ENCODE measurements around the gene NAALADL2. TPM values are rescaled to one million over a fixed set of nuclear protein-coding genes. Genes with fewer than 3 reads are reported as not detected.

Gene NAALADL2
- total RNA-seq, 1 donor from 2014 or later = 1.6 TPM

DNA sequence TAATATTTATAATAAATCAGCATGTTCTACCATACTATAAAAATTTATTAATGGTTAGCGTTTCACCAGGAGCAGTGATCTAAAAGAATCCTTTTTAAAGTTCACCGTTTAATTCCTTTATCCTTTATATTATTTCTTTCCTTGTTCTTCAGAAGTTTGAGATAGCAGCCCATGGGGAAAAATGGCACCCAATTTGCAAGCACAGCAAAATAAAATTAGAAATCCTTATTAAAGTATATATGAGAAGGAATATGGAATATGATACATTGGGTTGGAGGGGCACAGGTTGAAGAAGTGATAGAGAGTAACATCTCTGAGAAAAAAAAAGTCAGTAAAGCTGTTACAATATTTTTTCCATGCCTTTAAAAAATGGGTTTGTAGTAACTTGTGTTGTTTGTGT lies 892.0 kb downstream of the NAALADL2 start:
- Mint-ChIP-seq H3K36me3 (ENCODE audit: unreplicated experiment) (no peaks in the 10 kb centered on the region), H3K4me1 (ENCODE audit: low read depth, unreplicated experiment) (no peaks in the 10 kb centered on the region)
- TF ChIP-seq, protein P1, sequence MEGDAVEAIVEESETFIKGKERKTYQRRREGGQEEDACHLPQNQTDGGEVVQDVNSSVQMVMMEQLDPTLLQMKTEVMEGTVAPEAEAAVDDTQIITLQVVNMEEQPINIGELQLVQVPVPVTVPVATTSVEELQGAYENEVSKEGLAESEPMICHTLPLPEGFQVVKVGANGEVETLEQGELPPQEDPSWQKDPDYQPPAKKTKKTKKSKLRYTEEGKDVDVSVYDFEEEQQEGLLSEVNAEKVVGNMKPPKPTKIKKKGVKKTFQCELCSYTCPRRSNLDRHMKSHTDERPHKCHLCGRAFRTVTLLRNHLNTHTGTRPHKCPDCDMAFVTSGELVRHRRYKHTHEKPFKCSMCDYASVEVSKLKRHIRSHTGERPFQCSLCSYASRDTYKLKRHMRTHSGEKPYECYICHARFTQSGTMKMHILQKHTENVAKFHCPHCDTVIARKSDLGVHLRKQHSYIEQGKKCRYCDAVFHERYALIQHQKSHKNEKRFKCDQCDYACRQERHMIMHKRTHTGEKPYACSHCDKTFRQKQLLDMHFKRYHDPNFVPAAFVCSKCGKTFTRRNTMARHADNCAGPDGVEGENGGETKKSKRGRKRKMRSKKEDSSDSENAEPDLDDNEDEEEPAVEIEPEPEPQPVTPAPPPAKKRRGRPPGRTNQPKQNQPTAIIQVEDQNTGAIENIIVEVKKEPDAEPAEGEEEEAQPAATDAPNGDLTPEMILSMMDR (IDR thresholded peaks at IDR 0.05; ENCODE audit: partially characterized antibody, unreplicated experiment) = no peak

DNA sequence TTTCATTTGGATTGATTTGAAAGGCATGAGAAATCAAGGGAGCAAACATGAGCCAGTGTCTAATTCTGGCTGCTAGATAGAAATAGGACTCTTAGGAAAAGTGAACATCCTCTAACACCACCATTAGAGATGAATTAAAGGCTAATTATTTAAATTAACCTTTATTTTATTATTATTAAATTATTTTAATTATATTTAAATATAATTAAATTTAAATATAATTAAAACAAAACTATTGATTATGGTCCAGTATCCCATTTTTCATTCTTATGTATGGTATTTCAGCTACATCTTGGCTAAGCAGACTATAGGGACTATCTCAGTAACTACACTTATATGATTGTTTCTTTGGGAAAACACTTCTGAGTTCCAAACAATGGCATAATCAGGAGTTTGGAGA lies 904.8 kb downstream of the NAALADL2 start:
- H3K4me1 Mint-ChIP-seq (ENCODE audit: low read depth, unreplicated experiment) = no peaks in the 10 kb centered on the region
- no peaks in the 10 kb centered on the region for H3K36me3 Mint-ChIP-seq (ENCODE audit: unreplicated experiment)
- H3K27me3 Mint-ChIP-seq (ENCODE audit: unreplicated experiment) = no peaks in the 10 kb centered on the region
- no peak overlapping the region for H3K4me3 Mint-ChIP-seq (ENCODE audit: unreplicated experiment)
- no peak overlapping the region for H3K27ac Mint-ChIP-seq (ENCODE audit: unreplicated experiment)
- no peak for DNase-seq
- TF ChIP-seq, protein P1 (IDR thresholded peaks at IDR 0.05; ENCODE audit: partially characterized antibody, unreplicated experiment) = no peak
- no peaks in the 10 kb centered on the region for H3K9me3 Mint-ChIP-seq (ENCODE audit: unreplicated experiment)

More for the DNA sequence above, 892.0 kb downstream of the NAALADL2 start:
- DNase-seq = no peak
- H3K27me3 Mint-ChIP-seq (ENCODE audit: unreplicated experiment) = peaks cover 2% of the 10 kb centered on the region
- no peak overlapping the region for H3K27ac Mint-ChIP-seq (ENCODE audit: unreplicated experiment)
- H3K4me3 Mint-ChIP-seq (ENCODE audit: unreplicated experiment) = no peak overlapping the region
- H3K9me3 Mint-ChIP-seq (ENCODE audit: unreplicated experiment) = no peaks in the 10 kb centered on the region

DNA sequence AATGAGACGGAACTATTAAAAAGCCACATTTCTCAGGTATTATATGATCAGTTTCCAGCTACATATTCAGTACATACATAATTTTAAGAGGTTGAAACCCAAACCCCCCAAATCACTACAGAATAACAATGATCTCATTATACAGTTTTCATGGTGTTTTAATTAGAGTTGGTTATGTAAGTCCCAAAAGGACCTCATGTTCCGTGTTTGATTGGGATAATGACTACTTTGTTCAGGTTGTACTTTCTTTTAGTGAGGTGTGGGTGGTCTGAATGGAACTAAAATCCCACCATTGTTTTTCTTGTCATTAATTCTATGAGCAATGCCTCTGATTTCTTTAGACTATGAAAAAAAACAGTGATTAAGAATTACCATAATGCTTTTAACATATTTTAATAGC lies 905.6 kb downstream of the NAALADL2 start:
- Mint-ChIP-seq H3K36me3 (ENCODE audit: unreplicated experiment) (no peaks in the 10 kb centered on the region), H3K4me3 (ENCODE audit: unreplicated experiment) (no peak overlapping the region), H3K27ac (ENCODE audit: unreplicated experiment) (no peak overlapping the region), H3K4me1 (ENCODE audit: low read depth, unreplicated experiment) (no peaks in the 10 kb centered on the region), H3K27me3 (ENCODE audit: unreplicated experiment) (no peaks in the 10 kb centered on the region), H3K9me3 (ENCODE audit: unreplicated experiment) (no peaks in the 10 kb centered on the region)
- TF ChIP-seq, protein P1 (IDR thresholded peaks at IDR 0.05; ENCODE audit: partially characterized antibody, unreplicated experiment) = no peak
- DNase-seq = no peak

DNA sequence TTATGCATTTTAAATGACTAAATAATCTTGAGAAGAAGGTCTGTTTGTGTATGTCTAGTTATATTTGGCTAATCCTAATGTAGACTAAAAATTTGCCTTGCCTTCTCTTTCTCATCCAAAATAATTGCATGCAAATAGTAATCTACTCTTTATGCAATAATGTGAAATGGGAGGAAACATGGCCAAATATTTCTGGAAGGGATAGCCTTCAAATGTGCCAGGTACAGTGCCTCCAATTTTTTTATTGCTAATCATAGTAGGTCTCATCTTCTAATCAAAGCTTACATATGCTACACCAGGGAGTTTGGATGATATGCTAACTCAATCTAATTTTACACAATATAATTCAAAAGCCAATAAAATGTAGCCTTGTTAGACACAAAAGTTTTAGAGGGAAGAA lies 911.3 kb downstream of the NAALADL2 start:
- TF ChIP-seq, protein P1 (IDR thresholded peaks at IDR 0.05; ENCODE audit: partially characterized antibody, unreplicated experiment) = no peak
- Mint-ChIP-seq H3K27ac (ENCODE audit: unreplicated experiment) (no peak overlapping the region), H3K27me3 (ENCODE audit: unreplicated experiment) (no peaks in the 10 kb centered on the region), H3K36me3 (ENCODE audit: unreplicated experiment) (no peaks in the 10 kb centered on the region), H3K4me3 (ENCODE audit: unreplicated experiment) (no peak overlapping the region), H3K9me3 (ENCODE audit: unreplicated experiment) (no peaks in the 10 kb centered on the region), H3K4me1 (ENCODE audit: low read depth, unreplicated experiment) (no peaks in the 10 kb centered on the region)
- no peak for DNase-seq

DNA sequence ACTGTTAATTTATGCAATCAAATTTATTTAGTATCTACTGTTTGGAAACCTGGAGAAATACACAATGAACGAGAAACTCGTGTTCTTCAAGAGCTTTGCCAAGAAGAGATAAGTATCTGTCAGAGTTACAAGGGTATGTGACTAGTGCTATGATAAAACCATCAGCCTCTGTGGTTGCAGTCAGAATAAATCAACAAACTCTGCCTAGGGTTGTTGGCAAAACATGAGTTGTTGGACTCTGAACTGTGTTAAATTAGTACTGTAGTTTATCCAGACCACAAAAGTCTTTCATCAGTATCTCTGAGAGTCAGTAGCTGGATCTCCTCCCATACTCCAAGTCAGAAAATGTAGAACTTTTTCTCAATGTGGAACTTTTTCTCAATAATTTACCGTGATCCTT lies 918.4 kb downstream of the NAALADL2 start:
- DNase-seq = no peak
- Mint-ChIP-seq H3K4me3 (ENCODE audit: unreplicated experiment) (no peak overlapping the region), H3K4me1 (ENCODE audit: low read depth, unreplicated experiment) (no peaks in the 10 kb centered on the region), H3K27ac (ENCODE audit: unreplicated experiment) (no peak overlapping the region), H3K36me3 (ENCODE audit: unreplicated experiment) (no peaks in the 10 kb centered on the region), H3K9me3 (ENCODE audit: unreplicated experiment) (no peaks in the 10 kb centered on the region), H3K27me3 (ENCODE audit: unreplicated experiment) (no peaks in the 10 kb centered on the region)
- TF ChIP-seq, protein P1 (IDR thresholded peaks at IDR 0.05; ENCODE audit: partially characterized antibody, unreplicated experiment) = no peak

Data from glutamatergic neuron (in vitro differentiated cells).